GM21576 (cell line): ENCODE measurements around the gene PCSK9.
"Not testable (repeated sequence)": the region's sequence is repeated elsewhere in the genome, so short reads cannot be mapped to it uniquely, and the experiment has no call there.

Source experiments
- ATAC-seq: cut with Tn5 transposase; IDR thresholded peaks from one replicate; pipeline ENCODE4 v1.9.1; 2021; ENCODE audit warnings: mild to moderate bottlenecking, moderate library complexity; ENCODE audit not compliant: unreplicated experiment

PCSK9 gene

GRCh38 chr1:55007625-55008024 lies 31.7 kb upstream of the PCSK9 start:
- ATAC-seq: no peak

- no peak for ATAC-seq
These were observed 29.0 kb upstream of the PCSK9 start for GRCh38 chr1:55010194-55010886.

GRCh38 chr1:55010887-55011217 lies 28.5 kb upstream of the PCSK9 start:
- ATAC-seq: no peak

GRCh38 chr1:55012661-55013060 lies 26.7 kb upstream of the PCSK9 start:
- ATAC-seq: no peak

- no peak for ATAC-seq
These were observed 24.2 kb upstream of the PCSK9 start for GRCh38 chr1:55015123-55015522.

- no peak for ATAC-seq
These were observed 23.4 kb upstream of the PCSK9 start for GRCh38 chr1:55015731-55016620.

- no peak for ATAC-seq
These were observed 21.0 kb upstream of the PCSK9 start for GRCh38 chr1:55018395-55018794.

- ATAC-seq: no peak
These were observed 17.3 kb upstream of the PCSK9 start for GRCh38 chr1:55021942-55022546.

GRCh38 chr1:55024163-55024562 lies 15.2 kb upstream of the PCSK9 start:
- ATAC-seq: not testable (repeated sequence)

GRCh38 chr1:55026682-55027081 lies 12.7 kb upstream of the PCSK9 start:
- ATAC-seq: not testable (repeated sequence)

GRCh38 chr1:55031098-55031497 lies 8.2 kb upstream of the PCSK9 start:
- ATAC-seq: not testable (repeated sequence)

- no peak for ATAC-seq
These were observed 6.1 kb upstream of the PCSK9 start for GRCh38 chr1:55033265-55033614.

- no peak for ATAC-seq
These were observed 4.7 kb upstream of the PCSK9 start for GRCh38 chr1:55034476-55035133.

- no peak for ATAC-seq
These were observed 3.4 kb upstream of the PCSK9 start for GRCh38 chr1:55035904-55036303.

GRCh38 chr1:55037733-55038551 lies 1.4 kb upstream of the PCSK9 start:
- no peak for ATAC-seq

- ATAC-seq: no peak
These were observed 853 bp upstream of the PCSK9 start for GRCh38 chr1:55038552-55038838.

GRCh38 chr1:55038974-55039341 lies 390 bp upstream of the PCSK9 start:
- no peak for ATAC-seq

GRCh38 chr1:55040083-55040932 lies 960 bp downstream of the PCSK9 start:
- no peak for ATAC-seq

GRCh38 chr1:55040933-55041494 lies 1.7 kb downstream of the PCSK9 start:
- ATAC-seq: no peak

GRCh38 chr1:55041613-55042012 lies 2.3 kb downstream of the PCSK9 start:
- ATAC-seq: no peak
